Breast epithelium (tissue), 4 donors: Measurements from ENCODE around the gene ABCC10. TPM values are rescaled to one million over a fixed set of nuclear protein-coding genes. Genes with fewer than 3 reads are reported as not detected.
"Not testable (repeated sequence)": the region's sequence is repeated elsewhere in the genome, so short reads cannot be mapped to it uniquely, and the experiment has no call there.

Experiments
- DNase-seq, 2 donors: peaks; one replicate each; pipeline ENCODE4 v3.0.0-alpha.2; 2019; ENCODE audit warnings: low spot score in 2 of 2
- H3K27ac ChIP-seq, 2 donors: fragments of 200-600 bp; sonication (generic) in 1 of 2; one replicate each; pipeline ENCODE4 v1.5.1; 2016 to 2019; ENCODE audit warnings: mild to moderate bottlenecking in 1 of 2
- H3K27me3 ChIP-seq, 2 donors: fragments of 200-600 bp; sonication (generic) in 1 of 2; one replicate each; pipeline versions ENCODE4 v1.5.1 to v1.6.0; 2017 to 2019; ENCODE audit warnings: control low read depth in 1 of 2, mild to moderate bottlenecking in 1 of 2
- H3K36me3 ChIP-seq: fragments of 200-600 bp; one replicate; pipeline ENCODE4 v1.5.1; 2019
- H3K4me1 ChIP-seq, 2 donors: fragments of 200-600 bp; sonication (generic); one replicate each; pipeline ENCODE4 v1.5.1; 2016 to 2019; ENCODE audit warnings: control low read depth in 1 of 2
- H3K4me3 ChIP-seq, 3 donors: fragments of 200-600 bp; sonication (generic); 1 replicate in 2 of 3; 2 replicates in 1 of 3; pipeline ENCODE4 v1.5.1; 2016 to 2019; ENCODE audit warnings: mild to moderate bottlenecking in 3 of 3, moderate library complexity in 2 of 3
- H3K9me3 ChIP-seq, 2 donors: fragments of 200-600 bp; sonication (generic) in 1 of 2; one replicate each; pipeline ENCODE4 v1.5.1; 2016 to 2019; ENCODE audit warnings: control low read depth in 1 of 2
- POLR2A ChIP-seq: fragments of 450-650 bp; IDR thresholded peaks from one replicate; pipeline ENCODE4 v1.6.1; 2016; ENCODE audit warnings: antibody characterized with exemption, mild to moderate bottlenecking, moderate library complexity
- POLR2AphosphoS5 ChIP-seq, 3 donors: sonication (generic); formaldehyde crosslinking; IDR thresholded peaks; one replicate each; pipeline ENCODE4 v1.6.1; 2017; ENCODE audit warnings: antibody characterized with exemption in 3 of 3
- intact Hi-C: fragments of 100-400 bp; cut with DNase I; formaldehyde crosslinking; loops from one replicate; pipeline ENCODE4 v1.15.1; 2023; ENCODE audit warnings: low total_unique reads
- total RNA-seq, 3 donors: library from RNA; depleted of rRNA; stranded (reverse); fragments of >200 nt; gene quantifications; one replicate each; pipeline ENCODE4 v1.1.0, GENCODE V29; 2016
- TF ChIP-seq, protein P1 (sequence below), 3 donors: fragments of 450-650 bp; IDR thresholded peaks; one replicate each; pipeline ENCODE4 v1.5.1; 2016 to 2017; ENCODE audit warnings: antibody characterized with exemption in 3 of 3, mild to moderate bottlenecking in 3 of 3, moderate library complexity in 3 of 3

ABCC10 gene
- total RNA-seq, 3 donors from 2014 or later = 9.0 to 19.9 (median 12.1) TPM

- Histone ChIP-seq H3K27me3 (no peaks in the 10 kb centered on the region), H3K9me3 (no peaks in the 10 kb centered on the region), H3K27ac (no peak overlapping the region), H3K4me3 (no peak overlapping the region), H3K36me3 (no peaks in the 10 kb centered on the region), H3K4me1 (no peaks in the 10 kb centered on the region)
- no peak for DNase-seq
- TF ChIP-seq, protein P1, sequence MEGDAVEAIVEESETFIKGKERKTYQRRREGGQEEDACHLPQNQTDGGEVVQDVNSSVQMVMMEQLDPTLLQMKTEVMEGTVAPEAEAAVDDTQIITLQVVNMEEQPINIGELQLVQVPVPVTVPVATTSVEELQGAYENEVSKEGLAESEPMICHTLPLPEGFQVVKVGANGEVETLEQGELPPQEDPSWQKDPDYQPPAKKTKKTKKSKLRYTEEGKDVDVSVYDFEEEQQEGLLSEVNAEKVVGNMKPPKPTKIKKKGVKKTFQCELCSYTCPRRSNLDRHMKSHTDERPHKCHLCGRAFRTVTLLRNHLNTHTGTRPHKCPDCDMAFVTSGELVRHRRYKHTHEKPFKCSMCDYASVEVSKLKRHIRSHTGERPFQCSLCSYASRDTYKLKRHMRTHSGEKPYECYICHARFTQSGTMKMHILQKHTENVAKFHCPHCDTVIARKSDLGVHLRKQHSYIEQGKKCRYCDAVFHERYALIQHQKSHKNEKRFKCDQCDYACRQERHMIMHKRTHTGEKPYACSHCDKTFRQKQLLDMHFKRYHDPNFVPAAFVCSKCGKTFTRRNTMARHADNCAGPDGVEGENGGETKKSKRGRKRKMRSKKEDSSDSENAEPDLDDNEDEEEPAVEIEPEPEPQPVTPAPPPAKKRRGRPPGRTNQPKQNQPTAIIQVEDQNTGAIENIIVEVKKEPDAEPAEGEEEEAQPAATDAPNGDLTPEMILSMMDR (IDR thresholded peaks at IDR 0.05) = no peak
- no peak for TF ChIP-seq POLR2A
- no peak for TF ChIP-seq POLR2AphosphoS5 (IDR thresholded peaks at IDR 0.05)
- intact Hi-C loops = no loop called here
Observed at GRCh38 chr6:43386492-43386891, 40.8 kb upstream of the ABCC10 start.

DNA sequence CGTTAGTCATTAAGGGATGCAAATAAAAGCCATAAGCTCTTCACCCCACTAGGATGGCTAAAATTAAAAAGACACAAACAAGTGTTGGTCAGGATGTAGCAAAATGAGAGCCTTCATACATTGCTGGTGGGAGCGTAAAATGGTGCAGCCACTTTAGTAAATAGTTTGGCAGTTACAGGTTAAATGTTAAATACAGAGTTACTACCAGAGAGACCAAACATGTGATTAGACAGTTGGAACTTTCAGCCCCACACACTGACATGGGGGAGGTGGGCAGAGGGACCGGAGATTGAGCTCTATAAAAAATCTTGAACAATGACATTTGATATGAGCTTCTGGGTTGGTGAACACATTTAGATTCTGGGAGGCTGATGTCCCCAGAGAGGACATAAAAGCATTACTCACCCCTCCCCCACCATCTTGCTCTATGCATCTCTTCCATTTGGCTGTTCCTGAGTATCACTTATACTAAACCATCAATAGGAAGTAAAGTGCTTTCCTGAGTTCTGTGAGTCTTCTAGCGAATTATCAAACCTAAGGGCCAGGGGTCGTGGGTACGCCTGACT lies 37.5 kb upstream of the ABCC10 start:
- H3K36me3 ChIP-seq = no peaks in the 10 kb centered on the region
- TF ChIP-seq POLR2AphosphoS5 (IDR thresholded peaks at IDR 0.05) (no peak), POLR2A (no peak)
- TF ChIP-seq, protein P1 (IDR thresholded peaks at IDR 0.05) = no peak
- intact Hi-C loops = no loop called here
- H3K27me3 ChIP-seq = no peaks in the 10 kb centered on the region
- no peaks in the 10 kb centered on the region for H3K9me3 ChIP-seq
- H3K27ac ChIP-seq = no peak overlapping the region
- H3K4me1 ChIP-seq = no peaks in the 10 kb centered on the region
- no peak for DNase-seq
- no peak overlapping the region for H3K4me3 ChIP-seq

GRCh38 chr6:43390753-43391439 lies 36.4 kb upstream of the ABCC10 start:
- H3K27ac ChIP-seq, H3K9me3 ChIP-seq, H3K27me3 ChIP-seq, H3K4me1 ChIP-seq, H3K36me3 ChIP-seq, intact Hi-C loops, H3K4me3 ChIP-seq, DNase-seq: not testable (repeated sequence)

DNA sequence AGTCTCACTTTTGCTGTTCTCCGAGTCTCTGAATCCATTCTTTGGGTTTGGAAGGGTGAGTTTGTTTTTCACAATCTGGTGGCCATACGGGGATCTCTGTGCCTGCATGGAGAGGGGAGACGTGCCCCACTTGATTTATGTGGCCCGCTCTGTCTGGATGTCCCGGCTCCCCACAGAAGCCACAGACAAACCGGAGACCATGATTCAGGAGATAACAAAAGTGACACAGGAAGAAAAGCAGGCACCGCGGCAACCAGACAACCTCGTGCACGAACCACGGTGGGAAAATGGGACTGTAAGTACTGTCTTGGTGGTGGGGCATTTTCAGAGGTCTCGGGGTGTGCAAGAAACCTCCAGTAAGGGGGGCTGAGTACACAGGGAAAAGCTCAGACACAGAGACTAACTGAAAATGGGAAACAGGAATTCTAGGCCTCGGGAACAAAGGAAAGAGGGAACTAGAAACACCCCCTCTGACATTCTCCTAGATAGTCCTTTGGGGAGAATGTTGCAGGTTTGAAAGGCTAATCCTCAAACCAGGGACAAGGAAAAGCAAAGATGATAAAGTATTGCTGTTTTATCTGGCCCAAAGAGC lies 35.8 kb upstream of the ABCC10 start:
- TF ChIP-seq POLR2AphosphoS5 (IDR thresholded peaks at IDR 0.05) = no peak
- TF ChIP-seq, protein P1 (IDR thresholded peaks at IDR 0.05) = no peak
- no peak for TF ChIP-seq POLR2A
- no peak for DNase-seq
- Histone ChIP-seq H3K4me1 (peaks cover 0 to 4% of the 10 kb centered on the region in 2 donors), H3K36me3 (no peaks in the 10 kb centered on the region), H3K27me3 (no peaks in the 10 kb centered on the region), H3K27ac (no peak overlapping the region), H3K4me3 (no peak overlapping the region), H3K9me3 (no peaks in the 10 kb centered on the region)
- intact Hi-C loops = no loop called here

GRCh38 chr6:43393133-43393532 lies 34.2 kb upstream of the ABCC10 start:
- H3K27ac ChIP-seq, H3K9me3 ChIP-seq, H3K36me3 ChIP-seq, H3K4me1 ChIP-seq, H3K27me3 ChIP-seq, intact Hi-C loops, DNase-seq, H3K4me3 ChIP-seq: not testable (repeated sequence)

GRCh38 chr6:43393602-43394001 lies 33.7 kb upstream of the ABCC10 start:
- TF ChIP-seq POLR2A (no peak), POLR2AphosphoS5 (IDR thresholded peaks at IDR 0.05) (no peak)
- TF ChIP-seq, protein P1 (IDR thresholded peaks at IDR 0.05) = no peak
- intact Hi-C loops = no loop called here
- DNase-seq = no peak
- Histone ChIP-seq H3K4me1 (peaks cover 0 to 4% of the 10 kb centered on the region in 2 donors), H3K27me3 (no peaks in the 10 kb centered on the region), H3K4me3 (no peak overlapping the region), H3K36me3 (no peaks in the 10 kb centered on the region), H3K9me3 (no peaks in the 10 kb centered on the region), H3K27ac (no peak overlapping the region)
